ENCODE results near the gene YARS1.

YARS1 gene

DNA sequence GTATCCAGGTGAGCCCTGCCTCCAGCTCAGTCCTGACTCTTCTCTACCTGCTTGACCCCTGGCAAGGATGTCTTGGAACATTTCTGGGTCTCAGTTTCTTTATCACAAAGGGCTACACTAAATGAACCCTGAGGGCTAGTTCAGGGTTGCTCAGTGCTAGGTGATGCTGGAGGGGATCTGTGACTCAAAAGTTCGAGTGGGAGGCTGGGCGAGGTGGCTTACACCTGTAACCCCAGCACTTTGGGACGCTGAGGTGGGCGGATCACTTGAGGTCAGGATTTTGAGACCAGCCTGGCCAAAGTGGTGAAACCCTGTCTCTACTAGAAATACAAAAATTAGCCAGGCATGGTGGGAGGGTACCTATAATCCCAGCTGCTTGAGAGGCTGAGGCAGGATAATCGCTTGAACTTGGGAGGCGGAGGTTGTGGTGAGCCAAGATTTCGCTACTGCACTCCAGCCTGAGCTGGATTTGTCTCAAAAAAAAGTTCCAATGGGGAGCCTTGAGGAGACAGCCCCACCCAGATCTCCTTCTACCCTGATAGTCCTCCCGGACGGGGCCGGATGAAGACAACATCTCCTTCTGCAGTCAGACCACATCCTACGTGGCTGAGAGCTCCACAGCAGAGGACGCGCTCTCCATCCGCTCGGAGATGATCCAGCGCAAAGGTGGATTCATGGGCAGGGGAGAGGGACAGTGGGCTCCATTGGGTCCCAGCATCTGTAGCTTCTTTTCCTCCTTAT, 48.9 kb downstream of the YARS1 start:
- no peak for ATAC-seq (replicated peaks)
- H3K36me3 Mint-ChIP-seq: peaks cover 2 to 9% of the 10 kb centered on the region in 2 donors
- no peak overlapping the region for H3K27ac Mint-ChIP-seq
- peaks cover 3 to 5% of the 10 kb centered on the region in 2 donors for H3K4me1 Mint-ChIP-seq
- no peak for DNase-seq
- H3K9me3 Mint-ChIP-seq: no peaks in the 10 kb centered on the region
- no peak overlapping the region for H3K4me3 Mint-ChIP-seq
- no peaks in the 10 kb centered on the region for H3K27me3 Mint-ChIP-seq

DNA sequence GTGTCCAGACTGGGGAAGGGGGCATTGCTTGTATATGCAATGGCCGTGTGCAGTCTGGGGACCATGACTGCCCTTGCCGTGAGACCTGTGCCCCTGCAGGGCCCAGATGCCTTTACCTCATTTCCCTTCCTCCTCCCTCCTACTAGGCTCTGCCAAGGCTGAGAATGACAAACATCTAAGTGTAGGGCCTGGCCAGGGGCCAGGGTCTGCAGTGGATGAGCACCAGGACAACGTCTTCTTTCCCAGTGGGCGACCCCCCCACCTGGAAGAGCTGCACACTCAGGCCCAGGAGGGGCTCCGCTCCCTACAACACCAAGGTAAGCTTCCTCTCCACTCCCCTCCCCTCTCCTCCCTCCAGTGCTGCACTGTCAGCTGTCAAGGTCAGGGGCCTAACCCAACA, 49.5 kb downstream of the YARS1 start:
- no peaks in the 10 kb centered on the region for H3K4me1 Mint-ChIP-seq
- DNase-seq (no peak), ATAC-seq (replicated peaks) (no peak)
- no peak overlapping the region for H3K4me3 Mint-ChIP-seq
- H3K27me3 Mint-ChIP-seq: no peaks in the 10 kb centered on the region
- H3K27ac Mint-ChIP-seq: no peak overlapping the region
- no peaks in the 10 kb centered on the region for H3K9me3 Mint-ChIP-seq
- peaks cover 0 to 4% of the 10 kb centered on the region in 2 donors for H3K36me3 Mint-ChIP-seq

DNA sequence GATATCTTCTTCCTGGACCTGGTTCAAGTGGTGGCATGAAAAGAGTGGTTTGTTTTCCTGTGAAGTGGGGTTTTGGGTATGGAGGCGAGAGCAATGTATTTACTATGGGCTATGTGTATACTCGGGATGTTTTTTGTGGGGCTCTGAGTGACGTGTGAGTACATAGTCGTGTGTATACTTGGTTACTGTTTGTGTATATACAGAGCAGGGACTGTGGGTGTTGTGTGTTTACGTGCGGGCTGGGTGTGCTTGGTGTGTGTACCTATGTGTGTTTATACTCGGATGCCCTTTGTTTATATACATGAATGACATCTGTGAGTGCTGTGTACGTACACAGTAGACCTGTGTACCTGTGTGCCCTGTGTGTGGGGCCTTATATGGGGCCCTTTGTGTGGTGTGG, 50.0 kb downstream of the YARS1 start:
- no peak overlapping the region for H3K27ac Mint-ChIP-seq
- H3K9me3 Mint-ChIP-seq: no peaks in the 10 kb centered on the region
- H3K27me3 Mint-ChIP-seq: no peaks in the 10 kb centered on the region
- no peak for DNase-seq
- H3K36me3 Mint-ChIP-seq: no peaks in the 10 kb centered on the region
- H3K4me1 Mint-ChIP-seq: peaks cover 0 to 1% of the 10 kb centered on the region in 2 donors
- ATAC-seq (replicated peaks): no peak
- H3K4me3 Mint-ChIP-seq: no peak overlapping the region

DNA sequence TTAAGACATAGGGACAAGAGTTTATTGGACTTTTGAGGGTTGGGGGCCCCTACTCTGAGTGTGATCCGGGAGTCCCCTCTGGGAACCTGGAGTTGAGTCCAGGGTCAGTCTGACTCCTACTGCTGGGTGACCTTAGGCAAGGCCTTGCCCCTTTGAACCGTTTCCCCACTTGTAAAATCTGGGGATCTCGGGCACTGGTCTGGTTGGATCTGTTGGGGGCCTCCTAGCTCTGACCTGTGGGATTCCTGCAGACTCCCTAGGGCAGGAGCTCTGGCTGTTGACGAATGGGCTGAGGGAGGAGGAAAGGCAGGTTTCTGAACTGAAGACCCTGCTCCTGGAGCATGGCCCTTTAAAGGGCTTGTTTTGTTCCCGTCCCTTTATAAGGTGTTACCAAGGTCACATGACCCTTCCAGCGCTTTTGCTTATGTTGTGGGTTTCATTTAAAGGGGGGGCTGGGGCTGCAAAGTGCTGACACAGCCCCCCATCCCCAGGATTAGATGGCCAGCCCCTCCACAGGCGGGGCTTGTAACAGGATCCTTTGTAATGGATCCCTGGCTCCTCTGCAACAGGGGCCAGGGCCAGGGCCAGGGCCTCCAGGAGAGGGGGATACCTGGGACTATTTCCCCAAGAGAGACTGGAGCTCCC, 50.7 kb downstream of the YARS1 start:
- no peak overlapping the region for H3K27ac Mint-ChIP-seq
- H3K4me1 Mint-ChIP-seq: peaks cover 2 to 5% of the 10 kb centered on the region in 2 donors
- no peaks in the 10 kb centered on the region for H3K36me3 Mint-ChIP-seq
- DNase-seq: no peak
- no peak for ATAC-seq (replicated peaks)
- H3K4me3 Mint-ChIP-seq: no peak overlapping the region
- H3K9me3 Mint-ChIP-seq: no peaks in the 10 kb centered on the region
- no peaks in the 10 kb centered on the region for H3K27me3 Mint-ChIP-seq

DNA sequence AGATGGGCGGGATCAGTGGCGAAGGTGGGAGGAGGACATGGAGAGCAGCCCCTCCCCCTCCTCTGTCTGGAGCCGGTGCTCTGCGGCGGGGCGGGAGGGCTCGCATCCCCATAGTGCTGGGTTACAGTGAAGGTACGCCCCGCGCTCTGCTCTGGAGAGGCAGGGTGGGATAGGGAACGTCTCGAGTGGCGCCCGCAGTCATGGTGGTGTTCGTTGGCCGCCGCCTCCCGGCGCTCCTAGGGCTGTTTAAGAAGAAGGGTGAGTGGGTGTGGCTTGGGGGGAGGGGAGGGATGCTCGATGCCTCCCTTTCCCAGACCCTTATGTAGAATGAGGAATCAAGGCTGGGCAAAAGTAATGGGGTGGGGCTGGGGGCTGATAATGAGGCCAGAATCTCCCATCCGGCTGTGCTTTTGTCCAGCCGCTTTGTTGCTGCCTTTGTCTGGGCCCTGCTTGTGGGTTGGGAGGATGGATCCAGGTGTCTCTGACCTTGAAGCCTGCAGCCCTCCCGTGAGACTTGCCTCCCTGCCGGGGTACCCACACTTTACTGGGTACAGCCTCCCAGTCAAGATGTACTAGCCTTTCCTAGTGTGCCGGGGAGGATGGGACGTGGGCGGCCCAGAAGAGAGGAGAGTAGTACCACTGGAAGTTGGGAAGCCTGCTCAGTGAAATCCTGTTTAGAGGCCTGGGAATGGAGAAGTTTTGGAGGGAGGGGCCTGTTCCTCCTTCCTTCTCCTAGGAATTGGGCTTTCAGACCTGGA, 51.4 kb downstream of the YARS1 start:
- ATAC-seq (replicated peaks) (no peak), DNase-seq (no peak)
- Mint-ChIP-seq H3K4me1 (peaks cover 2 to 5% of the 10 kb centered on the region in 2 donors), H3K27me3 (no peaks in the 10 kb centered on the region), H3K36me3 (no peaks in the 10 kb centered on the region), H3K9me3 (no peaks in the 10 kb centered on the region), H3K4me3 (no peak overlapping the region), H3K27ac (no peak overlapping the region)

DNA sequence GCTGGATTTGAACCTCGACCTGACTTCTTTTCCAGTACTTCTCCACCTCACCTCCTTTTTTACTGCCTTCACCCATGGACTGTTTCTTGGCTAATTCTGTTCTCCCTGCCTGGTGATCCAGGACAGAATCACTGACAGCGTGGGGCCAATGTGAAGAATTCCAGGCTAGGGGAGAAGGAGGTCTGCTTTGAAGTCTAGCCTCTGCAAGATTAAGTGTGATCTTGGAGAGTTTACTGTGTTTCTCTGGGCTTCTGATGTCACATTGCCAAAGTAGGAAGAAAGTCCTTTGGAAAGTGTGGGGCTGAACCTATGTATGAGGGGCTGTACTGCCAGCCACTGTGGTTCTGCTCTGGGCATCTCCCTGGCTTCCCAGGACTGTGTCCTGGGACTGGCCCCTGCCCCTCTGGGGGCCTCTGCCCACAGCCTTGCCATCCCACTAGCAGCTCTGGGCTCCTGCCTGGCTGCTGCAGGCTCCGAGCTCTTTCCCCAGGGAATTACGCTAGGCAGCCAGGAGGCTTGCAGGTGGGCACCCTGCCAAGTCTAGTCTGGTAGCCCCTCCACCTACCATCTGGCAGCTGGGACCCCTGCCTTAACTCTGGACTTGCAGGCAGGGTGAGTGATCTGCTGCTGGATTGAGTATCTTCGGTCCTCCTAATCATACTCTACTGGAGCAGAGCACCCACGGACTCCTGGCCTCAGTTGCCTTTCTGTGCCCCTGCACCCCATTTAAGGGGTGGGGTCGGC, 52.2 kb downstream of the YARS1 start:
- H3K4me1 Mint-ChIP-seq: peaks cover 2 to 8% of the 10 kb centered on the region in 2 donors
- H3K27ac Mint-ChIP-seq: no peak overlapping the region
- H3K36me3 Mint-ChIP-seq: no peaks in the 10 kb centered on the region
- DNase-seq: no peak
- H3K4me3 Mint-ChIP-seq: no peak overlapping the region
- no peaks in the 10 kb centered on the region for H3K27me3 Mint-ChIP-seq
- ATAC-seq (replicated peaks): no peak
- no peaks in the 10 kb centered on the region for H3K9me3 Mint-ChIP-seq

DNA sequence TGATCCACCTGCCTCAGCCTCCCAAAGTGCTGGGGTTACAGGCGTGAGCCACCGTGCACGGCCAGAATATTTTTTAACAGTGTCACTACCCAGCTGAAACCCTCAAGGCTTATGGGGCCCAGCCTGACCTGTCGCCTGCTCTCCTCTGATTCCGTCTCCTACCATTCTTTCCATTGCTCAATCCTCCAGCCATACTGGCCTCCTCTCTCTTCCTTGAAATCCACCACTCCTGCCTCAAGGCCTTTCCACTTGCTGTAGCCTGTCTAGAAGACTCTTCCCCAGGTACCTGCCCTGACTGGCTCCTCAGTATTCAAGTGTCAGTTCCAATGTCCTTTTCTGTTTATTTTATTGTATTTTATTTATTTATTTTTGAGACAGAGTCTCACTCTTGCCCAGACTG, 53.9 kb downstream of the YARS1 start:
- Mint-ChIP-seq H3K4me3 (no peak overlapping the region), H3K27me3 (no peaks in the 10 kb centered on the region), H3K9me3 (no peaks in the 10 kb centered on the region), H3K27ac (no peak overlapping the region), H3K4me1 (peaks cover 4 to 14% of the 10 kb centered on the region in 2 donors), H3K36me3 (no peaks in the 10 kb centered on the region)
- DNase-seq (no peak), ATAC-seq (replicated peaks) (no peak)

DNA sequence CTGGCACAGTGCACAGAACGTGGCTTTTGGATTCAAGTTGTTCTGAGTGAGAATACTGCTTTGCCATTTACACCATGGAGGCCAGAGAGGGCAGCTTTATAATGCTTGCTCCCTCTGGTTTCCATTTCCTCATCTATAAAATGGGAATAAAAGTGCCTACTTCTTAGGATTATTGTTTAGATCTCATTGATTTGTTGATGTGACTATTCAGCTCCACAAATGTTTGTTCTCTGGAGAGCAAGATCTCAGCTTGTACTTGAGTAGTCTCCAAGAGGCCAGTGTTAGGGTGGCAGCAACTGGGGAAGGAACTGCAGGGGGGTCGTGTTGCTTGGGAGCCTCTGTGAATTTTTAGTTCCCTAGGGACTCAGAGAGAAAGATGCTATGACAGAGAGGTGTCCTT, 55.2 kb downstream of the YARS1 start:
- H3K4me3 Mint-ChIP-seq: no peak overlapping the region
- no peak for ATAC-seq (replicated peaks)

DNA sequence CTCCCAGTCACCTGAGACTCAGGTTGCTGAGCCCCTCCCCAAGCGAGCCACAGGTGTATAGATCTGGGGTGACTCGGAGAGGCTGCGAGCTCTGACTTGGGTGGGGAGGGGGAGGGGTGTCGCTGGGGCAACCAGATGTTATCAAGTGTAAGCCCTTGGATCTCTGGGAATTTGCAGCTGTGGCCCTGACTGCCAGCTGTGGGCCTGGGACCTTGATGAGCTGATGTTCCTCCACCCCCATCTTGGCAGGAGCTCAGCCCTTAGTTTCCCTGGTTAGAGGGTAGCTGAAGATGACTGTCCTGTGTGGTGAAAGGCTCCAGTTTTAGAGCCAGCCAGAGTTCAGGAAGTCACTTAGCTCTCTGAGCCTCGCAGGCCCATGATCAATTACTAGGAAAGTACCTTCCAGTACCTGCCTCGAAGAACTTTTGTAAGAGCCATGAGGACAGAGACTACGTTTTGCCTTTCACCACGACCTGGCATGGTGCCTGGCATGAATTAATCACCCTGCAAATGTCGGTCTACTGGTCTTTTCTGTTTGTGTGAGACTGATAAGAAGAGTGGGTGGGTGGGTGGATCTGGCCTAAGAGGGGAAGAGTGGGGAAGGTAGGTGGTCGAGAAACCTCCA, 55.8 kb downstream of the YARS1 start:
- H3K36me3 Mint-ChIP-seq: no peaks in the 10 kb centered on the region
- DNase-seq: no peak
- no peaks in the 10 kb centered on the region for H3K9me3 Mint-ChIP-seq
- H3K4me1 Mint-ChIP-seq: peaks cover 4 to 14% of the 10 kb centered on the region in 2 donors
- peak overlapping the region; percentile 54 for H3K27ac Mint-ChIP-seq
- H3K4me3 Mint-ChIP-seq: no peak overlapping the region
- peak; percentile 41 to 46 for ATAC-seq (replicated peaks)
- H3K27me3 Mint-ChIP-seq: no peaks in the 10 kb centered on the region

More for the DNA sequence above, 55.2 kb downstream of the YARS1 start:
- Mint-ChIP-seq H3K27me3 (no peaks in the 10 kb centered on the region), H3K27ac (peak overlapping the region; percentile 6), H3K4me1 (peaks cover 4 to 14% of the 10 kb centered on the region in 2 donors), H3K9me3 (no peaks in the 10 kb centered on the region), H3K36me3 (no peaks in the 10 kb centered on the region)
- no peak for DNase-seq

DNA sequence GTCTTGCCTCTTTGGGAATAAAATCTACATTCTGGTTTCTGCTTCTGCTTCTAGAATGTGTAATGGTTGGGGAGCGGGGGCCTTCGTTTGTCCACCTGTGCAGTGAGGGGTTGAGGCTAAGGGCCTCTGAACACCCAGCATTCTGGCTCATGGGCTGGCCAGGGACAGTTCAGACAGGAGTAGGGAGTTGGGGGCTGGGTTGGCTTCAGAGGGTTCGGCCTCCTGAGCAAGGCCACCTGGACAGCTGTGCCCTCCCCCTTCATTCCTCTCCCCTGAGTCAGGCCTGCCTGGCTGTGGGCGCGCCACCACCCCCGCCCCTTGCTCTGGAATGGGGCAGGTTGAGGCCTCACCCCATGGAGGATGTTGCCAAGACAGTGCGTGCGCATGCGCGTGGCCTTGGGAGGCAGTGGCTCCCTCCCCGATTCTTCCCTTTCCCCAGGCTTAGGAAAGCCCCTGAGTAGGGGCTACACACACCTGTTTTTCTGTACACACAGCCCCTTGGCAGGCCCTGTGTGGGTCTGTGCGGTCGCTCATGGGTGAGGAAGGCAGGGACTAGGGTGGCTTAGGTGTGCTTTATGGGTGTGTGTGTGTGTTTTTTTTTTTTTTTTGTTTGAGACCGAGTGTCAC, 57.0 kb downstream of the YARS1 start:
- H3K9me3 Mint-ChIP-seq: no peaks in the 10 kb centered on the region
- no peak for ATAC-seq (replicated peaks)
- H3K27ac Mint-ChIP-seq: peak overlapping the region; percentile 27
- no peak overlapping the region for H3K4me3 Mint-ChIP-seq
- H3K36me3 Mint-ChIP-seq: no peaks in the 10 kb centered on the region
- H3K27me3 Mint-ChIP-seq: no peaks in the 10 kb centered on the region
- peaks cover 4 to 14% of the 10 kb centered on the region in 2 donors for H3K4me1 Mint-ChIP-seq
- DNase-seq: no peak

DNA sequence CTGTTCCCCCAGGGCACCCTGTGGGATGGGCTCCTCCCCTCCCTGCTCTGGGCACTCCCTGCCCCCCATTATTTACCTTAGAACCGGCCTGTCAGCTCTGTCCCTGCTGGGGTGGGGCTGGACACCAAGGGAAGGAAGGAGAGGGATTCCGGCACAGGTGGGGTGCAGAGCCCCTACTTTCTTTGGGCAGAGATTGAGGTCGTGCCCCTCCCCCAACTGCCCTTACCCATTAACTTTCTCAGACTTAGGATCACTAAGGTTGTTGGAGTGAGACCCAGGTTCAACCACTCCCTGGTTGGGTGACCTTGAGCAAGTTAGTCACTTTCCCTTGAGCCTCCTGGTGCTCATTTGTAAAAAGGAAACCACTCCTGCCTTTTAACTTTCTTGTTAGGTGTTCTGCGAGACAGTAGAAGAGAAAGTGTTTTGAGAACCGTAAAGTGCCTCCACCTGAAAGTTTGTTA, 57.6 kb downstream of the YARS1 start:
- H3K27ac Mint-ChIP-seq: no peak overlapping the region
- H3K27me3 Mint-ChIP-seq: peaks cover 0 to 1% of the 10 kb centered on the region in 2 donors
- no peaks in the 10 kb centered on the region for H3K9me3 Mint-ChIP-seq
- H3K4me1 Mint-ChIP-seq: peaks cover 4 to 15% of the 10 kb centered on the region in 2 donors
- no peaks in the 10 kb centered on the region for H3K36me3 Mint-ChIP-seq
- no peak for ATAC-seq (replicated peaks)
- H3K4me3 Mint-ChIP-seq: no peak overlapping the region
- no peak for DNase-seq

DNA sequence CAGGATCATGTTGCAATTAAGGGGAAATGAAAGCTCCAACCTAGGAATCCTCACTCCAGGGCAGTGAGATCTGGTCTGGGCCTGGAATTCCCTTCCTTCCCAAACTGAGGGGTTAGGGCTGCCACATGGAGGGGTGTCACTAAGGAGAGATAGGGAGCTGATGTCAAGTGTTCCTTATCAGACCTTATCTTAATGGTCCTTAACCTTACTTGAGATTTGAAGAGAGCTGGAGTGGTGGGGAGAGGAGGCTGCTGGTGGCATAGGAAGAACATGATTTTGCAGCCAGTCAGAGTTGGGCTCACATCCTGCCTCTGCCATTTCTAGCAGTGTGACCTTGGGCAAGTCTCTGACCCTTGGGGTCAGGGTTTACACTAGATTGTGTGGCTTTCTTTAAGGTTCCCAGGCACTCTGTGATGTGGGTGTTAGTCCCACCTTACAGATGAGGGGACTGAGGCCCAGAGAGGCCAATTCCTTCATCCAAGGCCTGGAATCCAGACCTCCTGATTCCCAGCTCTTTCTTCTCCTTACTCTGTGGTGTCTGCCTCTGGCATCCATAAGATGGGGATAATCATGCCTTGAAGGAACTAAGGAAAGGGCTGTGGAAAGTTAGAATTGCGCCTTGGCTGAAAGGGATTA, 58.2 kb downstream of the YARS1 start:
- Mint-ChIP-seq H3K4me1 (peaks cover 8 to 20% of the 10 kb centered on the region in 2 donors), H3K4me3 (no peak overlapping the region), H3K27ac (no peak overlapping the region), H3K9me3 (no peaks in the 10 kb centered on the region), H3K27me3 (peaks cover 5 to 6% of the 10 kb centered on the region in 2 donors), H3K36me3 (no peaks in the 10 kb centered on the region)
- ATAC-seq (replicated peaks) (no peak), DNase-seq (no peak)

DNA sequence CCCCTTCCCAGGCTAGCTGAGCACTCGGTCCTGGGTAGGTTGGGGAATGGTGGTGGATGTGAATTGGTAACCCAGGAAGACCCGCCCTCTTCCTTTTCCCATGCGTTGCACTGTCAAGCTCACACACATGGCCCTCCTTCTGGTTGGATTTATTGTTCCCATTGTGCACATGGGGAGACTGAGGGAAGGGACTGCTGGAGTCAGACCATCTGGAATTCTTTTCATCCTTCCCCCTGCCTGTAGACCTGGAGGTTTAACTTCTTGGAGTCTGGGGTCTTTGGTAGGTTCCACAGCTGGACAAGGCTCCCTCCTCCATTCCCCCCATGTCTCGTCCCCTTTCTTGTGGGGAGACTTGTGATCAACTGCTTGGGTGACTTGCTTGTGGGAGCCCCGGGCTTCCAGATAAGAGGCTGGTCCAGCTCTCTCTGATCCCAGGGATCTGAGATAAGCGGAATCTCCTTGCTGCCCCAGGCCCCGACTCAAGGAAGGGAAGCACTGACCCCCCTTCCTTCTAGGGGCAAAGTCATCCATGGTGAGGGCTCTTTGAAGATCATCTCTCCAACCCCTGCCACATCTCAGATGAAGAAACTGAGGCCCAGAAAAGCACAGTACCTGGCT, 58.9 kb downstream of the YARS1 start:
- Mint-ChIP-seq H3K27ac (no peak overlapping the region), H3K4me1 (peaks cover 10 to 20% of the 10 kb centered on the region in 2 donors)

More for the DNA sequence above, 58.9 kb downstream of the YARS1 start:
- no peak for DNase-seq
- Mint-ChIP-seq H3K4me3 (no peak overlapping the region), H3K9me3 (no peaks in the 10 kb centered on the region), H3K27me3 (peaks cover 5 to 6% of the 10 kb centered on the region in 2 donors), H3K36me3 (no peaks in the 10 kb centered on the region)
- no peak for ATAC-seq (replicated peaks)
